K562 (cell line): ENCODE results near the gene NUAK2.

Source experiments
- NBN ChIP-seq: fragments of 450-650 bp; IDR thresholded peaks from 2 replicates; pipeline ENCODE4 v1.6.1; 2016; ENCODE audit warnings: low read depth, mild to moderate bottlenecking
- ZNF311 ChIP-seq: fragments of 250-450 bp; sonication (Bioruptor Pico); IDR thresholded peaks from 2 replicates; pipeline ENCODE4 v1.4.0; 2020; ENCODE audit warnings: mild to moderate bottlenecking, moderate library complexity

GRCh38 chr1:205321162-205321958 is at the start of gene NUAK2:
- TF ChIP-seq ZNF311 (CRISPR knock-in tag) (no peak), NBN (no peak)
